HG02642 (cell line): ENCODE measurements around the gene GLDC.

Experiments
- ATAC-seq: cut with Tn5 transposase; IDR thresholded peaks from one replicate; pipeline ENCODE4 v1.9.1; 2021; ENCODE audit warnings: mild to moderate bottlenecking; ENCODE audit not compliant: unreplicated experiment, poor library complexity

The GLDC gene

GRCh38 chr9:6665628-6666027 is 20.1 kb upstream of the GLDC start:
- no peak for ATAC-seq

- ATAC-seq, result no peak
Measured at GRCh38 chr9:6664204-6664680, 18.7 kb upstream of the GLDC start.

GRCh38 chr9:6660512-6660911 is 15.0 kb upstream of the GLDC start:
- ATAC-seq, result no peak

- ATAC-seq, result no peak
Measured at GRCh38 chr9:6658628-6659353, 13.3 kb upstream of the GLDC start.

GRCh38 chr9:6656614-6657300 is 11.2 kb upstream of the GLDC start:
- no peak for ATAC-seq

GRCh38 chr9:6655036-6655435 is 9.5 kb upstream of the GLDC start:
- ATAC-seq, result peak; percentile 89

- ATAC-seq, result peak; percentile 25
Measured at GRCh38 chr9:6646293-6646636, 736 bp upstream of the GLDC start.

GRCh38 chr9:6645105-6645354 is 499 bp downstream of the GLDC start:
- peak; percentile 34 for ATAC-seq

GRCh38 chr9:6644346-6645104 is 1.0 kb downstream of the GLDC start:
- ATAC-seq, result no peak

- ATAC-seq, result no peak
Measured at GRCh38 chr9:6641961-6642360, 3.6 kb downstream of the GLDC start.

- no peak for ATAC-seq
Measured at GRCh38 chr9:6641561-6641960, 4.0 kb downstream of the GLDC start.

- ATAC-seq, result no peak
Measured at GRCh38 chr9:6641056-6641455, 4.5 kb downstream of the GLDC start.

GRCh38 chr9:6640268-6641051 is 5.1 kb downstream of the GLDC start:
- ATAC-seq, result no peak

GRCh38 chr9:6639622-6640021 is 5.9 kb downstream of the GLDC start:
- ATAC-seq, result no peak

GRCh38 chr9:6634444-6634843 is 11.1 kb downstream of the GLDC start:
- ATAC-seq, result no peak

- ATAC-seq, result no peak
Measured at GRCh38 chr9:6633378-6633777, 12.2 kb downstream of the GLDC start.

GRCh38 chr9:6632516-6633183 is 12.9 kb downstream of the GLDC start:
- peak; percentile 88 for ATAC-seq

GRCh38 chr9:6631207-6631512 is 14.4 kb downstream of the GLDC start:
- ATAC-seq, result peak; percentile 29

GRCh38 chr9:6630502-6631206 is 14.9 kb downstream of the GLDC start:
- peak; percentile 65 for ATAC-seq

- ATAC-seq, result no peak
Measured at GRCh38 chr9:6628704-6629103, 16.8 kb downstream of the GLDC start.
